Vagina (tissue), 2 donors: ENCODE results near the gene HIGD2B.
A peak's percentile ranks its signal among the peaks of the same experiment; 100 is the strongest.

Source experiments
- CTCF ChIP-seq, 3 experiments: fragments of 450-650 bp in 2 of 3; fragments of 200-600 bp in 1 of 3; sonication (generic) in 1 of 3; IDR thresholded peaks; one replicate each; pipeline ENCODE4 v1.5.1; 2017 to 2019; ENCODE audit warnings: antibody characterized with exemption in 3 of 3, mild to moderate bottlenecking in 2 of 3, moderate library complexity in 2 of 3
- POLR2A ChIP-seq, 2 donors: fragments of 450-650 bp; IDR thresholded peaks; one replicate each; pipeline ENCODE4 v1.6.1; 2017; ENCODE audit warnings: antibody characterized with exemption in 2 of 2, mild to moderate bottlenecking in 2 of 2, moderate library complexity in 2 of 2
- POLR2AphosphoS5 ChIP-seq, 2 donors: sonication (generic); formaldehyde crosslinking; IDR thresholded peaks; one replicate each; pipeline ENCODE4 v1.9.0; 2017; ENCODE audit warnings: antibody characterized with exemption in 2 of 2, mild to moderate bottlenecking in 2 of 2, low read depth in 1 of 2; ENCODE audit not compliant: insufficient read depth in 1 of 2

DNA sequence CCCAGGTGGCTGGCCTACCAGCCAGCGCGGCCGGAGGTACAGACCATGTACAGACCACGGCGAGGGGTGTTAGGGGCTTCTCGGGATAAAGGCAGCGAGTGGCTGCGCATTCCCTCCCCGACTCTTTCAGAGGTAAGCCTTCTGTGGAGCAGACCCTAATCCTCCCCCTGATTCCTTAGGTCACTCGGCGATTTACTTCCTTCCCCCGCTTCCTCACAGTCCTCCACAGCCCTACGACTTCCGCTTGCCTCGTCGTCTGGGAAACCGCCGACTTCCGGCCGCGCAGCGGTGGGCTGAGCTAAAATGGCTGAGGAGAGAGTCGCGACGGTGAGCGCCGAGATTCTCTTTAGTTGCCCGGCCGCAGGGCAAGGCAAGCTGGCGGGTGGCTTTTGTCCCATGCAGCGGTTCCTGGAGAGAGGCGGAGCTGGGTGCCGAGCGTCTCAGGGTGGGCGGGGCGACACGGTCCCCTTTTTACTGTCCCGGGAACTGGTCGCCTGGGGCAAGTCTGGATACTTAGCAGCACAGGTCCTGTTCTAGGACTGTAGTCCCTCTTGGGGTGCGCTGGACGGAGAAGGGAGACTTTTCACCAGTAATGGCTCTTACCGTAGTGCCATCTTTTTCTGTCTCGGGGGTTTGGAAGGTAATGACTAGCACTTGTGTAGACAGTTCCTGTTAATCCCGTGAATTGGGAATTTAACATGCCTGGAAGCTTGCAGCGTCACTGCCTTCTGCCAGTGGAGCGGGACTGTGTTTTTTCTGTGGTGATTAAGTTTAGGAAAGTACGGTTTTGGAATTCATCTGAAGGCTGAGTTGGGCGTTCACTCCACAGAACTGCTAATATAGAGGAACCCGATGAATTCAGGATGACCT, at the start of gene HIGD2B, which contains the start of gene BBS4:
- TF ChIP-seq POLR2AphosphoS5 (IDR thresholded peaks at IDR 0.05; ENCODE audit: insufficient read depth in 1 of 2, low read depth in 1 of 2) (peak; percentile 73 to 91), CTCF (IDR thresholded peaks at IDR 0.05) (no peak), POLR2A (IDR thresholded peaks at IDR 0.05) (peak in 1 of 2 donors; percentile 23)
